Neural cell (in vitro differentiated cells): ENCODE data around the gene NPFF. TPM values are rescaled to one million over a fixed set of nuclear protein-coding genes. Genes with fewer than 3 reads are reported as not detected.

Experiments used
- H2AFZ ChIP-seq: fragments of 200-600, 300-800 bp; sonication (generic), shearing (Covaris generic); 2 replicates; pipeline ENCODE4 v1.6.0; 2014; ENCODE audit warnings: low read depth, mild to moderate bottlenecking, antibody characterized with exemption, low read length, moderate library complexity
- H3F3A ChIP-seq: fragments of 200-600 bp; shearing (Covaris generic); 2 replicates; pipeline ENCODE4 v1.6.1; 2016; ENCODE audit warnings: mild to moderate bottlenecking, moderate library complexity, mixed read lengths, antibody characterized with exemption, low read length; ENCODE audit not compliant: insufficient read depth, poor library complexity, severe bottlenecking
- H3K27ac ChIP-seq: fragments of 200-600, 300-800 bp; sonication (generic), shearing (Covaris generic); 2 replicates; pipeline ENCODE4 v1.5.1; 2014; ENCODE audit warnings: mild to moderate bottlenecking, low read length, moderate library complexity
- H3K27me3 ChIP-seq: fragments of 300-800, 200-600 bp; sonication (generic), shearing (Covaris generic); 2 replicates; pipeline ENCODE4 v1.6.0; 2014; ENCODE audit warnings: mild to moderate bottlenecking, low read depth, low read length, moderate library complexity; ENCODE audit not compliant: insufficient read depth
- H3K36me3 ChIP-seq: fragments of 300-800, 200-600 bp; sonication (generic), shearing (Covaris generic); 2 replicates; pipeline ENCODE4 v1.5.1; 2014; ENCODE audit warnings: mild to moderate bottlenecking, antibody characterized with exemption, low read length, moderate library complexity; ENCODE audit not compliant: insufficient read depth
- H3K4me2 ChIP-seq: fragments of 300-800, 200-600 bp; sonication (generic), shearing (Covaris generic); 2 replicates; pipeline ENCODE4 v1.6.0; 2014; ENCODE audit warnings: mild to moderate bottlenecking, low read length
- H3K4me3 ChIP-seq: fragments of 300-800, 200-600 bp; sonication (generic), shearing (Covaris generic); 2 replicates; pipeline ENCODE4 v1.5.1; 2014; ENCODE audit warnings: mild to moderate bottlenecking, low read length, moderate library complexity
- H3K79me2 ChIP-seq: fragments of 200-600 bp; shearing (Covaris generic); replicated peaks from 2 replicates; pipeline ENCODE4 v1.6.0; 2014; ENCODE audit warnings: mild to moderate bottlenecking, low read length, moderate library complexity; ENCODE audit not compliant: insufficient read depth
- H3K9ac ChIP-seq: fragments of 300-800, 200-600 bp; sonication (generic), shearing (Covaris generic); 2 replicates; pipeline ENCODE4 v1.6.1; 2016; ENCODE audit warnings: mild to moderate bottlenecking, low read length, mixed read lengths
- H3K9me2 ChIP-seq: fragments of 200-600 bp; shearing (Covaris generic); 2 replicates; pipeline ENCODE4 v1.6.1; 2016; ENCODE audit warnings: mild to moderate bottlenecking, low read length, mixed read lengths; ENCODE audit not compliant: insufficient read depth
- H3K9me3 ChIP-seq: fragments of 200-600, 300-800 bp; sonication (generic), shearing (Covaris generic); 2 replicates; pipeline ENCODE4 v1.6.1; 2016; ENCODE audit warnings: mild to moderate bottlenecking, mixed run types, low read length, moderate library complexity, mixed read lengths
- H4K20me1 ChIP-seq: fragments of 200-600 bp; shearing (Covaris generic); 2 replicates; pipeline ENCODE4 v1.6.1; 2016; ENCODE audit warnings: mild to moderate bottlenecking, mixed run types; ENCODE audit not compliant: insufficient read depth
- EP300 ChIP-seq: fragments of 450-650 bp; conservative IDR thresholded peaks from 2 replicates; pipeline ENCODE4 v1.6.1; 2014; ENCODE audit warnings: antibody characterized with exemption, mild to moderate bottlenecking, moderate library complexity; ENCODE audit not compliant: poor library complexity, severe bottlenecking
- EZH2 ChIP-seq: fragments of 200-600, 300-800 bp; shearing (Covaris generic), sonication (generic); IDR thresholded peaks from 2 replicates; pipeline ENCODE4 v1.6.1; 2014; ENCODE audit warnings: antibody characterized with exemption, low read length, borderline replicate concordance, mild to moderate bottlenecking; ENCODE audit not compliant: insufficient read depth, poor library complexity, severe bottlenecking
- MXI1 ChIP-seq: fragments of 450-650 bp; conservative IDR thresholded peaks from 2 replicates; pipeline ENCODE4 v1.6.1; 2014; ENCODE audit warnings: antibody characterized with exemption, mild to moderate bottlenecking; ENCODE audit not compliant: poor library complexity, severe bottlenecking
- POLR2AphosphoS5 ChIP-seq: IDR thresholded peaks from 2 replicates; pipeline ENCODE4 v1.6.1; 2012
- RAD21 ChIP-seq: fragments of 450-650 bp; conservative IDR thresholded peaks from 2 replicates; pipeline ENCODE4 v1.6.1; 2014; ENCODE audit warnings: antibody characterized with exemption, mild to moderate bottlenecking, moderate library complexity
- SMC3 ChIP-seq: fragments of 450-650 bp; conservative IDR thresholded peaks from 2 replicates; pipeline ENCODE4 v1.6.1; 2014; ENCODE audit warnings: antibody characterized with exemption, mild to moderate bottlenecking, moderate library complexity; ENCODE audit not compliant: poor library complexity
- TAF1 ChIP-seq: IDR thresholded peaks from 2 replicates; pipeline ENCODE4 v1.6.1; 2012; ENCODE audit warnings: low read depth
- polyA plus RNA-seq: library from polyadenylated mRNA; depleted of rRNA; stranded (reverse); fragments of >200 nt; gene quantifications from 2 replicates; pipeline ENCODE4 v1.2.3, GENCODE V29; 2014
- TF ChIP-seq, protein P1 (sequence below): IDR thresholded peaks from 2 replicates; pipeline ENCODE4 v1.6.1; 2012; ENCODE audit warnings: borderline replicate concordance
- TF ChIP-seq, protein P2 (sequence below): fragments of 450-650 bp; IDR thresholded peaks from 2 replicates; pipeline ENCODE4 v1.5.1; 2014; ENCODE audit warnings: antibody characterized with exemption, mild to moderate bottlenecking, moderate library complexity; ENCODE audit not compliant: poor library complexity, severe bottlenecking

The NPFF gene
- polyA plus RNA-seq, 1 donor from 2014 or later, result not detected

- Histone ChIP-seq H2AFZ (no peak overlapping the region), H3K27ac (no peak overlapping the region), H3K9me3 (no peaks in the 10 kb centered on the region), H3K4me2 (no peak overlapping the region), H4K20me1 (no peaks in the 10 kb centered on the region), H3K4me3 (no peak overlapping the region), H3F3A (no peaks in the 10 kb centered on the region), H3K9me2 (no peaks in the 10 kb centered on the region), H3K27me3 (no peaks in the 10 kb centered on the region), H3K36me3 (no peaks in the 10 kb centered on the region), H3K79me2 (peaks cover 2% of the 10 kb centered on the region), H3K9ac (no peak overlapping the region)
- TF ChIP-seq EP300, result no peak
- TF ChIP-seq, protein P1, sequence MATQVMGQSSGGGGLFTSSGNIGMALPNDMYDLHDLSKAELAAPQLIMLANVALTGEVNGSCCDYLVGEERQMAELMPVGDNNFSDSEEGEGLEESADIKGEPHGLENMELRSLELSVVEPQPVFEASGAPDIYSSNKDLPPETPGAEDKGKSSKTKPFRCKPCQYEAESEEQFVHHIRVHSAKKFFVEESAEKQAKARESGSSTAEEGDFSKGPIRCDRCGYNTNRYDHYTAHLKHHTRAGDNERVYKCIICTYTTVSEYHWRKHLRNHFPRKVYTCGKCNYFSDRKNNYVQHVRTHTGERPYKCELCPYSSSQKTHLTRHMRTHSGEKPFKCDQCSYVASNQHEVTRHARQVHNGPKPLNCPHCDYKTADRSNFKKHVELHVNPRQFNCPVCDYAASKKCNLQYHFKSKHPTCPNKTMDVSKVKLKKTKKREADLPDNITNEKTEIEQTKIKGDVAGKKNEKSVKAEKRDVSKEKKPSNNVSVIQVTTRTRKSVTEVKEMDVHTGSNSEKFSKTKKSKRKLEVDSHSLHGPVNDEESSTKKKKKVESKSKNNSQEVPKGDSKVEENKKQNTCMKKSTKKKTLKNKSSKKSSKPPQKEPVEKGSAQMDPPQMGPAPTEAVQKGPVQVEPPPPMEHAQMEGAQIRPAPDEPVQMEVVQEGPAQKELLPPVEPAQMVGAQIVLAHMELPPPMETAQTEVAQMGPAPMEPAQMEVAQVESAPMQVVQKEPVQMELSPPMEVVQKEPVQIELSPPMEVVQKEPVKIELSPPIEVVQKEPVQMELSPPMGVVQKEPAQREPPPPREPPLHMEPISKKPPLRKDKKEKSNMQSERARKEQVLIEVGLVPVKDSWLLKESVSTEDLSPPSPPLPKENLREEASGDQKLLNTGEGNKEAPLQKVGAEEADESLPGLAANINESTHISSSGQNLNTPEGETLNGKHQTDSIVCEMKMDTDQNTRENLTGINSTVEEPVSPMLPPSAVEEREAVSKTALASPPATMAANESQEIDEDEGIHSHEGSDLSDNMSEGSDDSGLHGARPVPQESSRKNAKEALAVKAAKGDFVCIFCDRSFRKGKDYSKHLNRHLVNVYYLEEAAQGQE, result no peak
- no peak for TF ChIP-seq MXI1
- TF ChIP-seq POLR2AphosphoS5, result no peak
- no peak for TF ChIP-seq RAD21
- TF ChIP-seq TAF1, result no peak
- no peak for TF ChIP-seq EZH2
- no peak for TF ChIP-seq SMC3
- TF ChIP-seq, protein P2, sequence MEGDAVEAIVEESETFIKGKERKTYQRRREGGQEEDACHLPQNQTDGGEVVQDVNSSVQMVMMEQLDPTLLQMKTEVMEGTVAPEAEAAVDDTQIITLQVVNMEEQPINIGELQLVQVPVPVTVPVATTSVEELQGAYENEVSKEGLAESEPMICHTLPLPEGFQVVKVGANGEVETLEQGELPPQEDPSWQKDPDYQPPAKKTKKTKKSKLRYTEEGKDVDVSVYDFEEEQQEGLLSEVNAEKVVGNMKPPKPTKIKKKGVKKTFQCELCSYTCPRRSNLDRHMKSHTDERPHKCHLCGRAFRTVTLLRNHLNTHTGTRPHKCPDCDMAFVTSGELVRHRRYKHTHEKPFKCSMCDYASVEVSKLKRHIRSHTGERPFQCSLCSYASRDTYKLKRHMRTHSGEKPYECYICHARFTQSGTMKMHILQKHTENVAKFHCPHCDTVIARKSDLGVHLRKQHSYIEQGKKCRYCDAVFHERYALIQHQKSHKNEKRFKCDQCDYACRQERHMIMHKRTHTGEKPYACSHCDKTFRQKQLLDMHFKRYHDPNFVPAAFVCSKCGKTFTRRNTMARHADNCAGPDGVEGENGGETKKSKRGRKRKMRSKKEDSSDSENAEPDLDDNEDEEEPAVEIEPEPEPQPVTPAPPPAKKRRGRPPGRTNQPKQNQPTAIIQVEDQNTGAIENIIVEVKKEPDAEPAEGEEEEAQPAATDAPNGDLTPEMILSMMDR, result no peak
These were observed 260 bp upstream of the NPFF start for GRCh38 chr12:53507603-53507885.

DNA sequence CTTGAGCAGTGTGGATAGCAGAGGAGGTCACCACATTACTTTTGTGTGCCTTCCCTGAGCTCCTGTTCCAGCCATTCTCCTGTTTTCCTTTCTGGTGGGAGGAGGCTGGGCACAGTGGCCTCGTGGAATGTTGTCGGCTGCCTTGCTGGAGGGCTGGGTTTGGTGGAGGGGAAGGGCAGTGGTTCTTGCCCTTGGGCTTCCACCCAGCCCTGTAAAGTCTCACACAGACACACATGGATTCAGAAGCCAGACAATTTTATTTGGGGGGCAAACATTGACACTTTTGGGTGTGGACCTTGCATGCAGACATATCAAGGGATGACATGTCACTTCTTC lies 866 bp downstream of the NPFF start:
- no peaks in the 10 kb centered on the region for H3K9me3 ChIP-seq
- peaks cover 12% of the 10 kb centered on the region for H3K79me2 ChIP-seq
- no peak overlapping the region for H3K4me2 ChIP-seq
- H3F3A ChIP-seq, result peaks cover 5% of the 10 kb centered on the region
- no peak overlapping the region for H3K9ac ChIP-seq
- no peaks in the 10 kb centered on the region for H4K20me1 ChIP-seq
- no peaks in the 10 kb centered on the region for H3K36me3 ChIP-seq
- H3K9me2 ChIP-seq, result no peaks in the 10 kb centered on the region
- TF ChIP-seq EZH2, result no peak
- no peak for TF ChIP-seq POLR2AphosphoS5
- TF ChIP-seq EP300, result no peak
- no peak for TF ChIP-seq TAF1
- no peak for TF ChIP-seq RAD21
- TF ChIP-seq MXI1, result no peak
- TF ChIP-seq, protein P2, result no peak
- TF ChIP-seq SMC3, result no peak
- TF ChIP-seq, protein P1, result no peak
- no peak overlapping the region for H2AFZ ChIP-seq
- no peaks in the 10 kb centered on the region for H3K27me3 ChIP-seq
- no peak overlapping the region for H3K4me3 ChIP-seq
- H3K27ac ChIP-seq, result no peak overlapping the region
